Liver (tissue), 9 donors: ENCODE measurements around the gene PALLD. TPM values are rescaled to one million over a fixed set of nuclear protein-coding genes. Genes with fewer than 3 reads are reported as not detected.

ENCODE experiments used
- DNase-seq: peaks from one replicate; pipeline ENCODE4 v3.0.0-alpha.2; 2017; ENCODE audit warnings: low spot score
- H3K27ac ChIP-seq, 2 donors: one replicate each; pipeline ENCODE4 v1.7.0; 2013; ENCODE audit warnings: inconsistent platforms in 2 of 2, low read length in 2 of 2, control low read depth in 1 of 2, low read depth in 1 of 2, mild to moderate bottlenecking in 1 of 2
- H3K27me3 ChIP-seq, 4 donors: one replicate each; pipeline versions ENCODE4 v1.6.1 to v1.7.0; 2013; ENCODE audit warnings: low read length in 3 of 4, inconsistent platforms in 1 of 4, mild to moderate bottlenecking in 1 of 4, moderate library complexity in 1 of 4; ENCODE audit not compliant: control insufficient read depth in 4 of 4, insufficient read depth in 4 of 4
- H3K36me3 ChIP-seq, 4 donors: one replicate each; pipeline versions ENCODE4 v1.6.1 to v1.7.0; 2013; ENCODE audit warnings: low read length in 3 of 4, mild to moderate bottlenecking in 3 of 4, low read depth in 1 of 4, moderate library complexity in 1 of 4; ENCODE audit not compliant: control insufficient read depth in 4 of 4, insufficient read depth in 3 of 4
- H3K4me1 ChIP-seq, 4 donors: one replicate each; pipeline versions ENCODE4 v1.6.1 to v1.7.0; 2013; ENCODE audit warnings: low read length in 3 of 4, mild to moderate bottlenecking in 3 of 4, moderate library complexity in 1 of 4; ENCODE audit not compliant: control insufficient read depth in 4 of 4, insufficient read depth in 4 of 4
- H3K4me3 ChIP-seq, 3 donors: one replicate each; pipeline versions ENCODE4 v1.6.1 to v1.7.0; 2013; ENCODE audit warnings: low read length in 3 of 3, control low read depth in 1 of 3, low read depth in 1 of 3, mild to moderate bottlenecking in 1 of 3
- H3K9ac ChIP-seq, 2 donors: one replicate each; pipeline ENCODE4 v1.7.0; 2013; ENCODE audit warnings: low read length in 2 of 2, mild to moderate bottlenecking in 2 of 2, moderate library complexity in 2 of 2, control low read depth in 1 of 2, low read depth in 1 of 2
- H3K9me3 ChIP-seq, 4 donors: one replicate each; pipeline versions ENCODE4 v1.6.1 to v1.7.0; 2013; ENCODE audit warnings: low read length in 3 of 4; ENCODE audit not compliant: control insufficient read depth in 4 of 4
- ATF3 ChIP-seq: IDR thresholded peaks from 2 replicates; pipeline ENCODE4 v1.6.1; 2016; ENCODE audit warnings: antibody characterized with exemption
- CTCF ChIP-seq: fragments of 150-350 bp; IDR thresholded peaks from 2 replicates; pipeline ENCODE4 v1.5.1; 2017; ENCODE audit warnings: improper control_type of control experiment, low read depth, low read length; ENCODE audit not compliant: missing input control
- EGR1 ChIP-seq, 2 donors: IDR thresholded peaks; 2 replicates each; pipeline ENCODE4 v1.6.1; 2016 to 2018; ENCODE audit warnings: antibody characterized with exemption in 2 of 2, low read depth in 2 of 2
- FOXA1 ChIP-seq: IDR thresholded peaks from 2 replicates; pipeline ENCODE4 v1.6.1; 2016; ENCODE audit warnings: antibody characterized with exemption
- GABPA ChIP-seq, 2 donors: IDR thresholded peaks in 1 of 2; conservative IDR thresholded peaks in 1 of 2; 2 replicates each; pipeline ENCODE4 v1.6.1; 2016; ENCODE audit warnings: antibody characterized with exemption in 2 of 2, mild to moderate bottlenecking in 1 of 2, moderate library complexity in 1 of 2
- HNF4A ChIP-seq, 2 donors: conservative IDR thresholded peaks; 2 replicates each; pipeline ENCODE4 v1.6.1; 2016; ENCODE audit warnings: antibody characterized with exemption in 2 of 2, mild to moderate bottlenecking in 2 of 2
- HNF4G ChIP-seq: IDR thresholded peaks from 2 replicates; pipeline ENCODE4 v1.6.1; 2016; ENCODE audit warnings: antibody characterized with exemption
- JUND ChIP-seq, 2 donors: IDR thresholded peaks; 2 replicates each; pipeline ENCODE4 v1.6.1; 2016; ENCODE audit warnings: antibody characterized with exemption in 2 of 2
- NR2F2 ChIP-seq: IDR thresholded peaks from 2 replicates; pipeline ENCODE4 v1.6.1; 2016; ENCODE audit warnings: antibody characterized with exemption
- RAD21 ChIP-seq, 2 donors: IDR thresholded peaks; 2 replicates each; pipeline ENCODE4 v1.6.1; 2016; ENCODE audit warnings: antibody characterized with exemption in 2 of 2, mild to moderate bottlenecking in 2 of 2
- REST ChIP-seq: IDR thresholded peaks from 2 replicates; pipeline ENCODE4 v1.6.1; 2016; ENCODE audit warnings: antibody characterized with exemption, mild to moderate bottlenecking
- RXRA ChIP-seq, 2 donors: IDR thresholded peaks; 2 replicates each; pipeline ENCODE4 v1.6.1; 2017 to 2018; ENCODE audit warnings: antibody characterized with exemption in 2 of 2, mild to moderate bottlenecking in 1 of 2
- SP1 ChIP-seq: IDR thresholded peaks from 2 replicates; pipeline ENCODE4 v1.6.1; 2018; ENCODE audit warnings: antibody characterized with exemption, mild to moderate bottlenecking
- TAF1 ChIP-seq: conservative IDR thresholded peaks from 2 replicates; pipeline ENCODE4 v1.6.1; 2016; ENCODE audit warnings: antibody characterized with exemption, mild to moderate bottlenecking
- YY1 ChIP-seq: IDR thresholded peaks from 2 replicates; pipeline ENCODE4 v1.6.1; 2016; ENCODE audit warnings: antibody characterized with exemption, mild to moderate bottlenecking
- ZBTB33 ChIP-seq: IDR thresholded peaks from 2 replicates; pipeline ENCODE4 v1.6.1; 2016; ENCODE audit warnings: antibody characterized with exemption
- WGBS: extraction: QIAGEN DNeasy Blood & Tissue Kit; methylation state at CpG from one replicate; pipeline ENCODE4 v1.1.7; 2013; 5-methylcytosine and 5-hydroxymethylcytosine counted together
- polyA plus RNA-seq, 2 donors: library from polyadenylated mRNA; stranded (reverse) in 1 of 2; unstranded in 1 of 2; fragments of 200-250 nt in 1 of 2; fragments of >200 nt in 1 of 2; fragmentation: Nextera tagmentation in 1 of 2; extraction: Ambion mirVana in 1 of 2; gene quantifications; one replicate each; pipeline versions ENCODE4 v1.2.1 to v1.2.3, GENCODE V29; 2013 to 2015
- total RNA-seq, 2 donors: library from RNA; depleted of rRNA; stranded (reverse); fragments of >200 nt; gene quantifications; one replicate each; pipeline ENCODE4 v1.2.3, GENCODE V29; 2014
- donor health status: healthy.
- donor health status: healthy.
- donor health status: healthy.
- donor health status: healthy.
- donor health status: healthy.

The PALLD gene
- total and polyA plus RNA-seq, 4 donors: 9.0 to 26.3 (median 14.7) TPM

GRCh38 chr4:168863719-168864647 is 367.1 kb downstream of the PALLD start:
- 80% methylated on average over 10 of the region's 10 CpGs for WGBS
- Histone ChIP-seq H3K4me1 (peaks cover 0 to 2% (median 0%) of the 10 kb centered on the region in 4 donors), H3K4me3 (no peak overlapping the region), H3K36me3 (no peaks in the 10 kb centered on the region), H3K9me3 (no peaks in the 10 kb centered on the region), H3K27ac (no peak overlapping the region), H3K9ac (no peak overlapping the region), H3K27me3 (no peaks in the 10 kb centered on the region)
- DNase-seq: no peak
- TF ChIP-seq CTCF (no peak), TAF1 (no peak), SP1 (no peak), JUND (IDR thresholded peaks at IDR 0.05) (no peak), HNF4A (conservative IDR thresholded peaks at IDR 0.05) (no peak), GABPA (IDR thresholded peaks at IDR 0.05 in 1 of 2, conservative IDR thresholded peaks at IDR 0.05 in 1 of 2) (no peak), ATF3 (no peak), REST (no peak), HNF4G (no peak), ZBTB33 (no peak), FOXA1 (no peak), EGR1 (IDR thresholded peaks at IDR 0.05; ENCODE audit: low read depth in 2 of 2) (no peak), NR2F2 (no peak), RAD21 (IDR thresholded peaks at IDR 0.05) (no peak), YY1 (no peak), RXRA (IDR thresholded peaks at IDR 0.05) (no peak)
